Tibial nerve (tissue), 4 donors: ENCODE data around the gene MORN3. TPM values are rescaled to one million over a fixed set of nuclear protein-coding genes. Genes with fewer than 3 reads are reported as not detected.
"Not testable (repeated sequence)": the region's sequence is repeated elsewhere in the genome, so short reads cannot be mapped to it uniquely, and the experiment has no call there.

Experiments
- DNase-seq, 2 donors: peaks; one replicate each; pipeline ENCODE4 v3.0.0-alpha.2; 2019; ENCODE audit warnings: low spot score in 2 of 2
- H3K27ac ChIP-seq, 4 donors: fragments of 200-600 bp; sonication (generic) in 3 of 4; one replicate each; pipeline ENCODE4 v1.5.1; 2017 to 2019; ENCODE audit warnings: mild to moderate bottlenecking in 1 of 4
- H3K27me3 ChIP-seq, 2 donors: fragments of 200-600 bp; sonication (generic) in 1 of 2; one replicate each; pipeline versions ENCODE4 v1.5.1 to v1.6.0; 2017 to 2019
- H3K36me3 ChIP-seq, 3 donors: fragments of 200-600 bp; sonication (generic); one replicate each; pipeline ENCODE4 v1.5.1; 2018 to 2019
- H3K4me1 ChIP-seq, 4 donors: fragments of 200-600 bp; sonication (generic) in 3 of 4; one replicate each; pipeline ENCODE4 v1.5.1; 2017 to 2019
- H3K4me3 ChIP-seq, 4 donors: fragments of 200-600 bp; sonication (generic) in 3 of 4; one replicate each; pipeline ENCODE4 v1.5.1; 2017 to 2019; ENCODE audit warnings: mild to moderate bottlenecking in 1 of 4, moderate library complexity in 1 of 4
- H3K9me3 ChIP-seq, 4 donors: fragments of 200-600 bp; sonication (generic) in 3 of 4; one replicate each; pipeline ENCODE4 v1.5.1; 2017 to 2019
- EP300 ChIP-seq, 2 donors: sonication (generic); formaldehyde crosslinking; IDR thresholded peaks; one replicate each; pipeline ENCODE4 v1.6.1; 2017; ENCODE audit warnings: antibody characterized with exemption in 2 of 2, mild to moderate bottlenecking in 1 of 2
- POLR2A ChIP-seq, 2 donors: fragments of 450-650 bp; IDR thresholded peaks; one replicate each; pipeline ENCODE4 v1.6.1; 2017; ENCODE audit warnings: antibody characterized with exemption in 2 of 2, mild to moderate bottlenecking in 2 of 2, moderate library complexity in 2 of 2
- WGBS, 2 donors: methylation state at CpG; one replicate each; pipeline ENCODE4 v1.1.5; 2018; 5-methylcytosine and 5-hydroxymethylcytosine counted together
- total RNA-seq, 4 donors: library from RNA; depleted of rRNA; stranded (reverse); fragments of >200 nt; gene quantifications; one replicate each; pipeline ENCODE4 v1.1.0, GENCODE V29; 2016
- TF ChIP-seq, protein P1 (sequence below), 5 experiments: fragments of 200-600 bp in 3 of 5; fragments of 450-650 bp in 2 of 5; sonication (generic) in 3 of 5; IDR thresholded peaks; one replicate each; pipeline ENCODE4 v1.5.1; 2016 to 2019; ENCODE audit warnings: antibody characterized with exemption in 5 of 5, mild to moderate bottlenecking in 3 of 5, moderate library complexity in 2 of 5

The MORN3 gene
- total RNA-seq, 4 donors from 2014 or later: under 0.01 TPM; not detected in 3

- WGBS, 2 donors: 65 to 76% methylated on average over 9 to 10 of the region's 10 CpGs
- no peaks in the 10 kb centered on the region for H3K27me3 ChIP-seq
- H3K4me1 ChIP-seq: peaks cover 0 to 13% (median 10%) of the 10 kb centered on the region in 4 donors
- H3K27ac ChIP-seq: peak overlapping the region in 2 of 4 donors; percentile 1 to 45
- peaks cover 0 to 19% (median 0%) of the 10 kb centered on the region in 3 donors for H3K36me3 ChIP-seq
- TF ChIP-seq POLR2A (IDR thresholded peaks at IDR 0.05): no peak
- TF ChIP-seq, protein P1, sequence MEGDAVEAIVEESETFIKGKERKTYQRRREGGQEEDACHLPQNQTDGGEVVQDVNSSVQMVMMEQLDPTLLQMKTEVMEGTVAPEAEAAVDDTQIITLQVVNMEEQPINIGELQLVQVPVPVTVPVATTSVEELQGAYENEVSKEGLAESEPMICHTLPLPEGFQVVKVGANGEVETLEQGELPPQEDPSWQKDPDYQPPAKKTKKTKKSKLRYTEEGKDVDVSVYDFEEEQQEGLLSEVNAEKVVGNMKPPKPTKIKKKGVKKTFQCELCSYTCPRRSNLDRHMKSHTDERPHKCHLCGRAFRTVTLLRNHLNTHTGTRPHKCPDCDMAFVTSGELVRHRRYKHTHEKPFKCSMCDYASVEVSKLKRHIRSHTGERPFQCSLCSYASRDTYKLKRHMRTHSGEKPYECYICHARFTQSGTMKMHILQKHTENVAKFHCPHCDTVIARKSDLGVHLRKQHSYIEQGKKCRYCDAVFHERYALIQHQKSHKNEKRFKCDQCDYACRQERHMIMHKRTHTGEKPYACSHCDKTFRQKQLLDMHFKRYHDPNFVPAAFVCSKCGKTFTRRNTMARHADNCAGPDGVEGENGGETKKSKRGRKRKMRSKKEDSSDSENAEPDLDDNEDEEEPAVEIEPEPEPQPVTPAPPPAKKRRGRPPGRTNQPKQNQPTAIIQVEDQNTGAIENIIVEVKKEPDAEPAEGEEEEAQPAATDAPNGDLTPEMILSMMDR (IDR thresholded peaks at IDR 0.05): no peak
- no peak for TF ChIP-seq EP300 (IDR thresholded peaks at IDR 0.05)
- H3K9me3 ChIP-seq: no peaks in the 10 kb centered on the region
- no peak overlapping the region for H3K4me3 ChIP-seq
- DNase-seq: no peak
Observed at GRCh38 chr12:121637231-121637914, 32.1 kb downstream of the MORN3 start.

DNA sequence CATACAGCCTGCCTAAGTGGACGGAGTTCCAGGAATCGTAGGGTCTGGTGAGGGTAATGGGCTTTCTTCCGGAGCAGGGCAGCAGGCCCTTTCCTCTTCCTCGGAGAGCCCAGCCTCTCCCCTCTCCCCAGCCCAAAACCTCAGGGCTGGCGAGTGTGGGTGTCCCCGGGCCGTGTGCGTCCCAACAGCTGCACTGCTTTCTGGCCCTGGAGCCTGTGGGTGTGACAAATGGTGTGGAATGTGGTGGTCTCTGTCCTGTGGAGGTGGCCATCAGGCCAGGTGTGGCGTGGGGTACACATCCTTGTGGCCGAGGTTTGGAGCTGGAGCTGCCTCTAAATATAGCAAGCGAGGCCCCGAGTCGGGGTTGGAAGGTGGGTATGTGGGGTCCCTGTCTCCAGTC lies 34.6 kb downstream of the MORN3 start:
- H3K27me3 ChIP-seq: no peaks in the 10 kb centered on the region
- H3K36me3 ChIP-seq: no peaks in the 10 kb centered on the region
- DNase-seq: no peak
- no peak overlapping the region for H3K4me3 ChIP-seq
- peaks cover 0 to 39% (median 31%) of the 10 kb centered on the region in 4 donors for H3K4me1 ChIP-seq
- 56 to 62% methylated on average over 13 of the region's 13 CpGs for WGBS, 2 donors
- TF ChIP-seq, protein P1 (IDR thresholded peaks at IDR 0.05): no peak
- TF ChIP-seq POLR2A (IDR thresholded peaks at IDR 0.05): no peak
- no peak for TF ChIP-seq EP300 (IDR thresholded peaks at IDR 0.05)
- H3K9me3 ChIP-seq: no peaks in the 10 kb centered on the region
- H3K27ac ChIP-seq: peak overlapping the region in 1 of 4 donors; percentile 36

DNA sequence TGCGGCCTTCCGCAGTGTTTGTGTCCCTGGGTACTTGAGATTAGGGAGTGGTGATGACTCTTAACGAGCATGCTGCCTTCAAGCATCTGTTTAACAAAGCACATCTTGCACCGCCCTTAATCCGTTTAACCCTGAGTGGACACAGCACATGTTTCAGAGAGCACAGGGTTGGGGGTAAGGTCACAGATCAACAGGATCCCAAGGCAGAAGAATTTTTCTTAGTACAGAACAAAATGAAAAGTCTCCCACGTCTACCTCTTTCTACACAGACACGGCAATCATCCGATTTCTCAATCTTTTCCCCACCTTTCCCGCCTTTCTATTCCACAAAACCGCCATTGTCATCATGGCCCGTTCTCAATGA lies 35.6 kb downstream of the MORN3 start:
- H3K27me3 ChIP-seq, H3K9me3 ChIP-seq, H3K27ac ChIP-seq, H3K36me3 ChIP-seq, DNase-seq, H3K4me3 ChIP-seq: not testable (repeated sequence)
- peaks cover 0 to 49% (median 41%) of the 10 kb centered on the region in 4 donors for H3K4me1 ChIP-seq
- WGBS, 2 donors: 77 to 79% methylated on average over 6 of the region's 11 CpGs

DNA sequence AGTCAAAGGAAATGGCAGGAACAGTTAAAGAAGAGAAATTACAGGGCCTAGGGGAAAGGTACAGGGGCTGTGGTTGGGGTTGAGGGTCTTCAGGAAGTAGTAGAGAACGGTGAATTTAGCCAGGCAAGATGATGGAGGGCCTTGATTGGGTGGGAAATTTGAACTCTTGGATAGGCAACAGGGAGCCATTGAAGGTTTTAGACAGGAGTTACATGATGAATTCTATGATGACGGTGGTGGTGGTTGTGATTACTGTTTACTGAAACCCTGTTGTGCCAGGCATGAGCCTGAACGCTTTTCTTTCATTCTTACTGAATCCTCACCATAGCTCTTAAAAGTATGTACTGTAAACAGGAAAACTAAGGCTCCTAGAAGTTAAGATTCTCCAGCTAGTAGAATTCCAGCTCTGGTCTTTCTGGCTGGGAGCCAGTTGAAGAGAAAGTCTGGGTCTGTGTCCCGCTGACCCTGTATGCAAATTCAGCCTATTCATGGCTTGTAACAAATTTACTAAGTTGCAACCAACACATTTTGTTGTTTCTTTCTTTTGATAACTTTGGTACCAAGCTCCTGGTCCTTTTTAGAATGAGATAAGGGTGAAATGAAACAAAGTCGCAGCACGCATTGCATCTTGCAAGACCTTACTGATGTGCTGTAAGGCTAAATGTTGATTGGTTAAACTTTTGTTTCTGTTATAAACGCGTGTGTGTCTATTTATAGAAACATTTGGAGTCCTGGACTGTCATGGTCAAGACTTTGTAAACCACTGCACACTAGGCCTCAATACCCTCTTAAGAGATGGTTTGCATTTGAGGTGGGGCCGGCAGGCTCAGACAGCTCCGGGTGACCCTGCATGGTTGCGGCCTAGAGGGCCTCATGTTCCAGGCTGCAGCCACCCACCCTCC lies 37.1 kb downstream of the MORN3 start:
- no peak for TF ChIP-seq EP300 (IDR thresholded peaks at IDR 0.05)
- TF ChIP-seq, protein P1 (IDR thresholded peaks at IDR 0.05): no peak
- TF ChIP-seq POLR2A (IDR thresholded peaks at IDR 0.05): no peak
- no peak overlapping the region for H3K4me3 ChIP-seq
- H3K4me1 ChIP-seq: peaks cover 0 to 64% (median 55%) of the 10 kb centered on the region in 4 donors
- no peak for DNase-seq
- H3K9me3 ChIP-seq: no peaks in the 10 kb centered on the region
- peak overlapping the region in 3 of 4 donors; percentile 16 to 57 (median 45) for H3K27ac ChIP-seq
- H3K27me3 ChIP-seq: no peaks in the 10 kb centered on the region
- no peaks in the 10 kb centered on the region for H3K36me3 ChIP-seq
- WGBS, 2 donors: 44 to 49% methylated on average over 11 of the region's 11 CpGs

GRCh38 chr12:121630791-121631355 lies 38.6 kb downstream of the MORN3 start:
- TF ChIP-seq EP300 (IDR thresholded peaks at IDR 0.05) (no peak), POLR2A (IDR thresholded peaks at IDR 0.05) (no peak)
- TF ChIP-seq, protein P1 (IDR thresholded peaks at IDR 0.05): no peak
- peak overlapping the region in 2 of 4 donors; percentile 90 to 95 for H3K27ac ChIP-seq

More at GRCh38 chr12:121630791-121631355, 38.6 kb downstream of the MORN3 start:
- H3K4me1 ChIP-seq: peaks cover 0 to 69% (median 56%) of the 10 kb centered on the region in 4 donors
- no peaks in the 10 kb centered on the region for H3K27me3 ChIP-seq
- no peaks in the 10 kb centered on the region for H3K36me3 ChIP-seq
- DNase-seq: no peak
- H3K9me3 ChIP-seq: no peaks in the 10 kb centered on the region
- no peak overlapping the region for H3K4me3 ChIP-seq
- 48 to 50% methylated on average over 7 of the region's 7 CpGs for WGBS, 2 donors
